Stimulated activated CD8-positive, alpha-beta memory T cell treated with anti-CD3 and anti-CD28 coated beads, Interleukin-7, amount 100 ng/mL, for 48 hours (primary cell): ENCODE results near the gene TMA7.
"Not testable (repeated sequence)": the region's sequence is repeated elsewhere in the genome, so short reads cannot be mapped to it uniquely, and the experiment has no call there.

Source experiments
- DNase-seq, 2 donors: peaks; one replicate each; pipeline ENCODE4 v3.0.0-alpha.2; 2020; ENCODE audit warnings: low read depth in 1 of 2; ENCODE audit errors: extremely low read depth in 1 of 2

Gene TMA7

DNA sequence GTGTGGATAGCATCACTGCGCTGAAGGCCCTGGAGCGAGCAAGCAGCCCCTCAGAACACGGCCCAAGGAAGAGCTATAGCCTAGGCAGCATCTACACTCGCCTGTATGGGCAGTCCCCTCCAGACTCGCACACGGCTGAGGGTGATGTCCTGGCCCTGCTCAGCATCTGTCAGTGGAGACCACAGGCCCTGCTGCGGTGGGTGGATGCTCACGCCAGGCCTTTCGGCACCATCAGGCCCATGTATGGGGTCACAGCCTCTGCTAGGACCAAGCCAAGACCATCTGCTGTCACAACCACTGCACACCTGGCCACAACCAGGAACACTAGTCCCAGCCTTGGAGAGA, 27.0 kb downstream of the TMA7 start:
- no peak for DNase-seq

DNA sequence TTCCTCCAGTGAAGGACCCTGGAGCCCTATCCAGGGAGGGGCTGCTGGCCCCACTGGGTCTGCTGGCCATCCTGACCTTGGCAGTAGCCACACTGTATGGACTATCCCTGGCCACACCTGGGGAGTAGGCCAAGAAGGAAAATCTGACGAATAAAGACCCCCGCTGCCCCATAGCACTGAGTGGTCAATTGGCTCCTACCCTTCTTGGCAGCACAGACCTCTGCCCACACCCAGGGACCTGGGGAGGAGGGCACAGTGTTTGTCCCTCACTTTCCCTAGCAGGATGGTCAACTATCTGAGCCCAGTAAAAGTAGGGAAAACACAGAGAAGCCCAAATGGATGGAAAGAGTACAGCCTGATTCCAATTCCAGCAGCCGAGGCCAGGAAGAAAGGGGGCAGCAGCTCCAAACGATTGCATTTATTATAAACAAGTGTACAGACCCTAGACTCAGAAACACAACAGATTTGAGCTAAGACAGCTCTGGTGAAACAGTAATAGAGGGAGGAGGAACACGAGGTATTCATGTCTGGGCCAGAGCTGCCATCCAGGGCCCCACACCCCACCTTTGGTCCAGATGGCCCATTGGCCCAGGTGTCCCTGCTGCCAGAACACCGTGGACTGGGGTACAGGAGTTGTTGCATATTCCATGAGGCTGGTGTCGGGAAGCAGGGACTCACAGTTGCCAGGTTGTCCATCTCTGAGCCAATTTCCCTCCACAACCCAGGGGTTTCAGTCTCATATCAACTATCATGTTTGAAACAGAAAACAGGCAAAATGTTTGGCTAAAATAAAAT, 27.6 kb downstream of the TMA7 start:
- DNase-seq, result no peak

DNA sequence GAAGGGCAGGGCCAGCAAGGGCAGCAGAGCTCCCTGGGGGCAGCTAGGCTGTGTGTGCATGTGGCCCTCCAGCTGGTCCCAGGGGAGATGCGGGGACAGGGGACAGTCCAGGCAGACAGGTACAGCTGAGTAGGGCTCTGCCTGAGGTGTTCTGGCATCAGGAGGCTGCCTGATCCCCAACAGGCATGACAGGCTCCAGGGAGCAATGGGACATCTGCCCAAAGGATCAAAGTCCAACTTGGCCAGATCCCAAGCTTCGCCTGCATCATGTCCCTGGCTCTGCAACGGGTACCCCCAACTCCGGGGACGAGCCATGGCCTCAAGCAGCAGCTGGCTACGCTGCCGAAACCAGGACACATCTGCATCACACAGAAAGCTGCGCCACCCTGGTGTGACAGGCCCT, 28.3 kb downstream of the TMA7 start:
- no peak for DNase-seq

DNA sequence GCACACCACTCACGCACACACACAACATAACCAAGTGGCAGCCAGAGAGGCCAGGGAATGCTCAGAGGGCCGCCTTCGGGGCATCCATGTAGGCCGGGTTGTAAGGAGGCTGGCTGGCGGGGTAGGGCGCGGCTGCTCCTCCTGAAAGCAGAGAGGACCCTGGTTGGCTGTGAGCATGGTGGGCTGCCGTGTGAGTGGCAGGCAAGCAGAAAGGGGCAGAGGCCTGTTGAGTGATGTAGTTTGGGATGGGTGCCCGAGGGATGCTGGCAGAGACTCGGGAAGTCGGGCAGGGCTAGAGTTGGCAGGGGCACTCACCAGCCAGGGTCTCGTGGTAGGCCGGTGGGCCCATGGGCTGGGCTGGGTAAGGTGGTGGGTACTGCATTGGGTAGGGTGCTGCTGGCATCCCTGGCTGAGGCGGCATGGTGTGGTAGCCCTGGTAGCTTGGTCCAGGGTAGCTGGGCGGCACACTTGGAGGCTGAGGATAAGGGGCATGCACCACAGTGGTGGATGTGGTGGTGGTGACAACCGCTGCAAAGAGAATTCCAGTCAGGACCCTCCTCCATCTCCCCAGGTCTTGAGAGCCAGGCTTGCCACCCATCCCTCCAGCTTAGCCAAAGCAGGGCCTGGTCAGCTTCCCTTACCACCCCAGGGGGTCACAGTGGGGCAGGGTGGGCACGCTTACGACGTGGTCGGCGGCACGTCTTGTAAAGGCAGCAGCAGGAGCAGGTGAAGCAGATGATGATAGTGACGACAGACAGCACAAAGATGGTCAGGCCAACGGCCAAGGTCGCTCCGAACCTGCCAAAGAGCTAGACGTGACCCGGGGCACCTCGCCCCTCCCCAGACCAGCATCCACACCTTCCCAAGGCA, 29.2 kb downstream of the TMA7 start:
- no peak for DNase-seq

DNA sequence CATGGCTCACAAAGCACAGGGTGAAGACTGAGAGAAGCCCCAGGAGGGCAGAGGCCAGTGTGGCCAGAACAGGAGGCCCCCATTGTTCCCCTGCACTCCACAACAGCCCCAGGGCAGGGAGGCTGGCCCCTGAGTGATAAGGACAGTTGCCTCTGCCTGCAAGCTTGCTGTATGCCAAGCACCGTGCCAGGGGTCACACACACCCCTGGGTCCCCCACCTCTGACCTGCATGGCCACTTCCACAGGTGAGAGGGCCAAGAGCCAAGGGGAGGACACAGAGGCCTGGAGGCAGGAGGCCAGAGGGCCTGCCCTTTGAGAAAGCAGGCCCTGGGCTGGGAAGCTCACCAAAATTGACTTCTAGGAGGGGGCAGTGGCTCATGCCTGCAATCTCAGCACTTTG, 30.2 kb downstream of the TMA7 start:
- no peak for DNase-seq

DNA sequence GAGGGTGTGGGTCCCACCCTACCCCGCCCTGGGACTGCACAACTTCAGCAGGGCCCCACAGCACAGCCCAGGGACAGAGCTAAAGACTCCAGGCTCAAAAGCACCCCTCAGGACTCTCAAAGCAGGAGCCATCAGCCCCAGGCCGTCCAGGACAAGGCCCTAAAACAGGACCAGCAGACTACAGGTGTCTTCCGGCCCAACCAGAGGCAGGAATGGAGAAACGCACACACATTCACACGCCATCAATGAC, 32.5 kb downstream of the TMA7 start:
- no peak for DNase-seq

DNA sequence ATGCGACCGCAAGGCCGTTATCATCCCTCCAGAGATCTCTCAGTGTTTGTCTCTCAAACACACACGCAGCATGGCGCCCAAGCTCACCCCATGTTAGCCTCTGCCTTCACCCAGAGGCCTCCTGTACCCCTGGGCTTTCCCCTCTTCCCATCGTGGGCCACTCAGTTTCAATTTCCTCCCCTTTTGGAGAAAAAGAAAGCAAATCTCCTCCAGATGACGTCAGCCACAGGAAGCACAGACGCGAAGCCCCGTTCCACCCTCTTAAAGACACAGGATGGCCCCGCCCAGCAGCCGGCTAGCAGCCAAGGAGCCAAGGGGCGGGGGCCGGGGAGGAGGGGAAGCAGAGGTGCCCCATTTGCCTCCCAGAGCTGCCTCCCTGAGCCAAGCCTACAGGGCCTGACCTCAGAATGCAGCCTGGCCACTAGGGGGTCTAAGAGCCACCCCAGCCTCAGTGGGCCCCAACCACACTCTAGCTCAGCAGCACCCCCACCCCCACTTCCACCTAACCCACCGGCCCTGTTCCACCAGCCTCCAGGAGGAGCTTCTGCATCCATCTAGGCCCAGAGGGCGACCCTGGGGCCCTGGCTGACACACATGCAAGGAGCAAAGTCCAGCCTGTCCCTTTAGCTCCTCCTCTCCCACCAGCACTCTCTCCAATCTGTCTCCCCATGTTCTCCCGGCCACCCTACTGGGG, 33.0 kb downstream of the TMA7 start:
- DNase-seq, result peak; percentile 75 to 95

DNA sequence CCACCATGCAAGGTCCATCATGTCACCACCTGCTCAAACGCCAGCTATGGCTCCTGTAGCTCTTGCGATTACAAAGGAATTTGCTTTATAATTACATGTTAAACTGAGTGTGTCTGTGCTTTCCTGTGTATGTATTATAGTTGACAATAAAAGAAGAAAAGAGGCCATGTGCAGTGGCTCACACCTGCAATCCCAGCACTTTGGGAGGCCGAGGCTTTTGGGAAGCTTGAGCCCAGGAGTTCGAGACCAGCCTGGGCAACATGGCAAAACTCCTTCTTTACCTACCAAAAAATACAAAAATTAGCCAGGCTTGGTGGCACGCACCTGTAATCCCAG, 33.5 kb downstream of the TMA7 start:
- DNase-seq, result no peak

DNA sequence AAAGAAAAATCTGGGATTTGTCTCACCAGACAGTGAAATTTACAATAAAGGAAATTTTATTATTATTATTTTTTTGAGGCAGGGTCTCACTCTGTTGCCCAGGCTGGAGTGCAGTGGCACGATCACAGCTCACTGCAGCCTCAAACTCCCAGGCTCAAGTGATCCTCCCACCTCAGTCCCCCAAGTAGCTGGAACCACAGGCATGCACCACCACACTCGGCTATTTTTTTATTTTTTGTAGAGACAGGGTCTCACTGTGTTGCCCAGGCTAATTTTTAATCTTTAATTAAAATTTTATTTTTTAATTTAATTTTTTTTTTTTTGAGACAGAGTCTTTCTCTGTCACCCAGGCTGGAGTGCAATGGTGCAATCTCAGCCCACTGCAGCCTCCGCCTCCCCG, 34.0 kb downstream of the TMA7 start:
- not testable (repeated sequence) for DNase-seq

DNA sequence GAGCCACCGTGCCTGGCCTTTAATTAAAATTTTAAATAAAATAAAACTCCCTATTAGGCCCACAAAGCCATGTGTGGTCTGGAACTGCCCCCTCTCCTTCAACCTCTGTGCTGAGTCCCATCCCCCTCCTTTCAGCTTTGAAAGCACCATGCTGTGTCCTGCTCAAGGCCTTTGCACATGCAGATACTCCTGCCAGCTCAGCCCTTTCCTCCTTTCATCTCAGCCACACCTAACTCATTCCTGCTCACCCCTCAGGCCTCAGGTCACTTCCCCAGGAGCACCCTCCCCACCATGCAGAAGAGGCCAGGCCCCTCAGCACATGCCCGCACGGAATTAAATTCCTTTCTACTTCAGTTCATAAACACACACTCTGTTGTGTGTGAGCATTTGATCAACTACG, 34.6 kb downstream of the TMA7 start:
- no peak for DNase-seq

DNA sequence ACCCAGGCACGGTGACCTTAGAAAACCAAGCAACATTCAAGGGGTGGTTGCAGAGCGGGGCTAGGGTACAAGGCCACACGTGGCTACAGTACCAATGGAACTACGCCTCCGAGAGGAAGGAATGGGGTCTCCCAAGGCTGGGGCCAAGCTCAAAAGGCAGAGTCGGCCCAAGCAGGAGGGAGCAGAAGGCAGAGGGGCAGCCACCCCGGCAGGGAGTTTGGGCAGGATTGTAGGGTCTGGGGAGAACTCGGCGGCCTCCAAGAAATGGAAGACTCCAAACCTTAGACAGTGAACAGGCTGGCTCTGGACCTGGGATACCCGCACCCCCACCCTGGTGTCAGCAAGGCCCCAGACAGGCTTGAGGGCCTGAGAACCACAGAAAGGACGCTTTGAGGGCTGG, 35.1 kb downstream of the TMA7 start:
- DNase-seq, result no peak

DNA sequence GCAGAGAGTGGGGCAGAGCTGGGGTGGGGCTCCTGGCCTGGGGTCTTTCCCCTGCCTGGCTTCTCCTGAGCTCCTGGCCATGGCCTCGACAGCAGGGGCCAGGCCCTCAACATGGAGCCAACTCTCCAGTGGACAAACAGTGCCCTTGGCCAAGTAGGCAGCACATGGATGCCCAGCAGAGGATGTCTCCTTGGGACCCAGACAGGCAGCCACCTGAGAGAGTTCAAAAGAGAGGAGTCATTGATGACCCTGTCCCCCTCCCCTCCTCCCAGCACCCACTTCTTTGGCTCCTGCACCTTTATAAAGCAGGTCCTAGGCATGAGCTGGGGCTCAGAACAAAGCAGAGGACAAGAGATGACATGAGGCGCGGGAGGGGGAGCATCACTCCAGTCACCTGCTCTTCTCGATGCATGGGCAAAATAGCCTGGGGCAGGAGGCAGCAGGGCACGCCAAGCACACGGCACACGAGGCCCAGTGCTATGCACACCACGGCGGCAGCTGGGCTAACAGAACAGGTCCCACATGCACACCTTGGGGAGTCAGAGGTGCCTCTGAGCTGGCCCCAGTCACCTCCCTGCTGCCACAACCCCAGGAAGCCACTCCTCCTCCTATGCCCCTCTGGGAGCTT, 36.5 kb downstream of the TMA7 start:
- DNase-seq, result no peak

DNA sequence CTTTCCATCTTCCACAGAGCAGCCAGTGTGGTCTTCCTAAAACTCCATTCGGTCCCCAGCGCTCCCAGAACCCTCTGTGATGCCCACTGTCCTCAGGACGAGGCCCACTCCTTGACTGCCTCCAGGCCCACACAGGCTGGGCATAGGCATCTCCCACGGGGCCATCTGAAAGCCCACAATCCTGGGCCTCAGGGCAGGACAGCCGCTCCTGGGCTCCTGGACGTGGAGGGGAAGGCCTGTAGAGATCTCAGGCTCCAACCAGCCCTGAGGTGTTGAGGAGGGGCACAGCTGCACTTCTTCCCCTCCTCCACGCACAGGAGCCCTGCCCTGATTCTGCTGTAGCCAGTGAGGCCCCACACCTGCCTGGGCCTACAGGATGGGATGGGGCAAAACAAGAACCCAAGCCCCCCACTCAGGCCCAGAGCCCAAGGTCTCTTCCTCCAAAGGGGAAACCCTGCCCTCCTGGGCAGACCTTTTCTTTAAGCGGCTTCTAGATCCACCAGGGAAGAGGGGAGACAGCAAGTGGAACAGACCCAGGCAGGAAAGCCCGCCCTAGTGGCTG, 38.0 kb downstream of the TMA7 start:
- DNase-seq, result no peak

DNA sequence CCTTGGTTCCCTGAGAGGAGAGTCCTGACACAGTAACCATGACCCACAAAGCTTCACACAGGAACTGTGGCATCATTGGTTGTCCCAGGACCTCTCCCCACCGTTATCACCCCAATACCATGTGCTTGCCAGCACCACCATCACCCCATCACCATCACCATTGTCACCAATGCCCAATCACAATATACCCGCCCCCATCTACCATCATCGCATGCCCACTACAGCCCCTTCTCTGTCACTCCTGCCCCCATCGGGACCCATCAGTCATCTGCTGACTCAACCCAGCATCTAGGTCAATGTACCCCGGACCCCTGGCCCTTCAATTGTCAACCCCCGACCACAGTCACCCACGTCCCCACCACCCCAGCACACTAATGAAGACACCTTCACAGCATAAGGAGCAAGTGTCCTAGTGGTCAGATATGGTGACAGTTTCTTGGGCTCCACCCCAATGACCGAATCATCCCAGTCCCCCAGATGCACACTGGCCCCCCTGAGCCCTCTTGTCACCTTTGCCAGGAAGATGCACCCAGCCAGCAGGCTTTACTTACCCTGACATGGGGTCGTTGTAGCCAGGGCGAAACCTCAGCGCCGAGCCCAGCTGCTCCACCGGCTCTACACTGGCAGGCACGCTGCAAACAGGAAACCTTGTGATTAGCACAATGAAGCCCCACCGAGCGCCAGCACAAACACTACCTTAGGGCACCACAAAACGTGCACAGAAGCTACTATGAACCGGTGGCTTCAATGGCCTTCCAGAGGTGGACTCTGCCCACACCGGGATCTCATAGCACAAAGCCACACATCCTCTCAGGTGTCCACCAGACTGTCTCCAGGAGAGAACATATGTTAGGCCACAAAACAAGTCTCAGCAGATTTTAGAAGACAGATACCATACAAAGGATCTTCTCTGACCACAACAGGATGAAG, 38.8 kb downstream of the TMA7 start:
- DNase-seq, result no peak

DNA sequence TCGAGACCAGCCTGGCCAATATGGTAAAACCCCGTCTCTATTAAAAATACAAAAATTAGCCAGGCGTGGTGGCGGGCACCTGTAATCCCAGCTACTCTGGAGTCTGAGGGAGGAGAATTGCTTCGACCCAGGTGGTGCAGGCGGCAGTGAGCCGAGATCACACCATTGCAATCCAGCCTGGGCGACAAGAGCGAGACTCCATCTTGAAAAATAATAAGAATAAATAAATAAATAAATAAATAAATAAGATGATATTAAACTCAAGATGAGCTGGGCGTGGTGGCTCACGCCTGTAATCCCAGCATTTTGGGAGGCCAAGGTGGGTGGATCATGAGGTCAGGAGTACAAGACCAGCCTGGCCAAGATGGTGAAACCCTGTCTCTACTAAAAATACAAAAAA, 40.8 kb downstream of the TMA7 start:
- DNase-seq, result not testable (repeated sequence)

DNA sequence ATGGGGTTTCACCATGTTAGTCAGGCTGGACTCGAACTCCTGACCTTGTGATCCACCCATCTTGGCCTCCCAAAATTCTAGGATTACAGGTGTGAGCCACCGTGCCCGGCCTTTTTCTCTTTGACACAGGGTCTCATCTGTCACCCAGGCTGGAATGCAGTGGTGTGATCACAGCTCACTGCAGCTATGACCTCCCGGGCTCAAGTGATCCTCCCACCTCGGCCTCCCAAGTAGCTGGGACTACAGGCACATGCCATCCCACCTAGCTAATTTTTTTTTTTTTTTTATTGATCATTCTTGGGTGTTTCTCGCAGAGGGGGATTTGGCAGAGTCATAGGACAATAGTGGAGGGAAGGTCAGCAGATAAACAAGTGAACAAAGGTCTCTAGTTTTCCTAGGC, 42.8 kb downstream of the TMA7 start:
- DNase-seq, result not testable (repeated sequence)

DNA sequence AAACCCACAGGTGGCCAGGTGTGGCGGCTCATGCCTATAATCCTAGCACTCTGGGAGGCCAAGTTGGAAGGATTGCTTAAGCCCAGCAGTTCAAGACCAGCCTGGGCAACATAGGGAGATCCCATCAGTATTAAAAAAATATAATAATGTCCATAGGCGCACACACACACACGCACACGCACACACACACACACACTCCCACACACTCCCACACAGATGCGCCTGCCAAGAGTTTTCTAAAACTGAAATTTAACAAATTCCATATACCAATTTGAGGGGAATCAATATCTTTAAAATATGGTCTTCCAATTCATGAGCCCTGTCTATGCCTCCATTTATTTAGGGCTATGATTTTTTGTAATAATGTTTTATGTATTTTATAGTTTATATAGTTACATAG, 46.9 kb downstream of the TMA7 start:
- DNase-seq, result no peak

DNA sequence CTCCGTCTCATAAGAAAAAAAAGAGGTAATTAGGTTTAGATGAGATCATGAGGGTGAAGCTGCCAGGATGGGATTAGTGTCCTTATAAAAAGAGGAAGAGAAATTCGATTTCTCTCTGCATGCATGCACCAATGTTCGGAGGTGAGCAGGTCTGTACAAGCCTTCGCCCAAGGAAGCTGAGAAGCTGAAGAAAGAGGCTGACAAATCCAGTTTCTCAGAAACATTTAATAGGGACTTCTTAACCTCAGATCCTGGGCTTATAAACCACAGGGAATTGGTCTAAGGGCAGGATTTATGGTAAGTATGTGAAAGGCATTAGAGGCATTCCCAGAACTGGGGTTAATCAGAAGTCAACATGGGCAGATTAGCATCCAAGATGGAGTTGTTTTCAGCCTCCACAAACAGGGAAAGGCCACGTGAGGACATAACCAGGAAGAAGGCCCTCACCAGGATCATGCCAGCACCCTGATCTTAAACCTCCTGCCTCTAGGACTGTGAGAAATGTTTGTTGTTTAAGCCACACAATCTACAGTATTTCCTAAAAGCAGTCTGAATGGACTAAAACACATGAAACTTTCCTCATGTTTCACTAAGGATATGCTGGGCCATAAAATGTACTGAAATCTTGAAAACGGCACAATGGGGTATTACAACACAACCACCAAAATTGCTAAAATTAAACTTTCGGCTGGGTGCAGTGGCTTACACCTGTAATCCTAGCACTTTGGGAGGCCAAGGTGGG, 52.6 kb downstream of the TMA7 start:
- DNase-seq, result no peak

DNA sequence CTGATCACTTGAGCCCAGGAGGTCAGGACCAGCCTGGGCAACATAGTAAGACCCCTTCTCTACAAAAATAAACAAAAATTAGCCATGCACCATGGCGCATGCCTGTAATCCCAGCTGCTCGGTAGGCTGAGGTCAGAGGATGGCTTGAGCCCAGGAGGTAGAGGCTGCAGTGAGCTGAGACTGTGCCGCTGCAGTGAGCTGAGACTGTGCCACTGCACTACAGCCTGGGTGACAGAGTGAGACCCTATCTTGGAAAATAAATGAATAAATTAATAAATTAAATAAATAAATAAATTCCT, 53.1 kb downstream of the TMA7 start:
- DNase-seq, result no peak
